ENCODE data around the gene FAM180A.
A peak's percentile ranks its signal among the peaks of the same experiment; 100 is the strongest.

The FAM180A gene

DNA sequence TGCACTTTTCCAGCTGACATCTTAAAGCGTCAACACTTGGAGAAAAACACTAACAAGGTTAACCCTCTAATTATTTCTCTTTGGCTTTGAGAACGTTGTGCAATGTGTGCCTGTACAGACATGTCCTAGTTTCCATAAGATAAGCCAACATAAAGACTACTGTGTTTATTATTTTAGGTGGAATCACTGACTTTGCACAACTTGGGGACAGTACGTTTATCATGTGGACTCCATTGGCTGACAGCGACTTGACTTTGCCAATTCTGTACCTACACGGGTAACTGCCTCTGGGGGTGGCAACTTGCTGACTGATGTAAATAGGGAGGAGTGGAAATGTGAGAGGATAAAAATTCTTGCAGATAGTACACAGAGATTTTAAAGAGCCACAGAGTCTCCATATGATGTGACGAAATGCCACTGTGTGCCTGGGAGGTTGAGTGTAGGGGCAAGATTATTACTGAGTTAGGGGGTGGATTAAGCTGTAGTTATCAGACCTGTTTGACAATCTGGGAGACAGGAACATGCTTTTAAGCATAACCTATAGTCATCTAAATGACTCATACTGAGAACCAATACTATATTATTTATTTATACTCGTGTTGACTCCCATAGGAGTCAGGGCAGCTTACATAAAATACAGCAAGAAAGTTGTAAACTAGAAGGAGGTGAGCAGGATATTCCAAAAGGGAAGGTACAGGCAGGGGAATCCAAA lies 41.6 kb downstream of the FAM180A start:
- Histone ChIP-seq H3K4me3 (ENCODE audit: low read length) (no peak overlapping the region), H3K36me3 (ENCODE audit: control insufficient read depth, insufficient read depth, low read length) (no peaks in the 10 kb centered on the region), H3K4ac (ENCODE audit: low read depth, low read length) (no peak overlapping the region), H3K27ac (ENCODE audit: low read depth, low read length) (no peak overlapping the region), H2AK5ac (ENCODE audit: low read length) (no peak overlapping the region), H4K8ac (ENCODE audit: low read depth, low read length) (no peak overlapping the region), H3K79me2 (ENCODE audit: control insufficient read depth, insufficient read depth, low read length) (no peaks in the 10 kb centered on the region), H3K56ac (ENCODE audit: low read length) (no peak overlapping the region), H2BK15ac (replicated peaks; ENCODE audit: low read depth) (no peak overlapping the region), H3K9ac (ENCODE audit: low read length) (no peak overlapping the region), H2BK120ac (ENCODE audit: low read depth, low read length) (no peak overlapping the region), H3K23ac (ENCODE audit: low read length) (no peak overlapping the region), H3K4me2 (ENCODE audit: low read length) (no peak overlapping the region), H4K5ac (ENCODE audit: low read length) (no peak overlapping the region), H3K18ac (ENCODE audit: low read length) (no peak overlapping the region), H3K79me1 (ENCODE audit: low read length) (no peaks in the 10 kb centered on the region), H2BK5ac (ENCODE audit: low read length) (no peak overlapping the region), H3K4me1 (ENCODE audit: control insufficient read depth, low read depth, low read length) (peaks cover 14% of the 10 kb centered on the region), H3K27me3 (ENCODE audit: insufficient read depth, low read length, poor library complexity) (no peaks in the 10 kb centered on the region)
- no peak for DNase-seq
- no CpG with 5 or more reads among the region's 7 CpGs for WGBS (ENCODE audit: extremely low coverage, insufficient coverage, low lambda C conversion rate)

GRCh38 chr7:135706038-135706742 lies 42.4 kb downstream of the FAM180A start:
- Histone ChIP-seq H3K27ac (ENCODE audit: low read depth, low read length) (no peak overlapping the region), H3K4me3 (ENCODE audit: low read length) (no peak overlapping the region), H3K27me3 (ENCODE audit: insufficient read depth, low read length, poor library complexity) (no peaks in the 10 kb centered on the region), H2BK120ac (ENCODE audit: low read depth, low read length) (no peak overlapping the region), H3K56ac (ENCODE audit: low read length) (no peak overlapping the region), H3K4ac (ENCODE audit: low read depth, low read length) (no peak overlapping the region), H2BK15ac (replicated peaks; ENCODE audit: low read depth) (no peak overlapping the region), H3K9ac (ENCODE audit: low read length) (no peak overlapping the region), H3K79me2 (ENCODE audit: control insufficient read depth, insufficient read depth, low read length) (no peaks in the 10 kb centered on the region), H3K23ac (ENCODE audit: low read length) (no peak overlapping the region), H3K4me2 (ENCODE audit: low read length) (no peak overlapping the region), H2AK5ac (ENCODE audit: low read length) (no peak overlapping the region), H4K8ac (ENCODE audit: low read depth, low read length) (no peak overlapping the region), H3K36me3 (ENCODE audit: control insufficient read depth, insufficient read depth, low read length) (no peaks in the 10 kb centered on the region), H3K4me1 (ENCODE audit: control insufficient read depth, low read depth, low read length) (peaks cover 14% of the 10 kb centered on the region), H3K79me1 (ENCODE audit: low read length) (no peaks in the 10 kb centered on the region), H2BK5ac (ENCODE audit: low read length) (no peak overlapping the region), H3K18ac (ENCODE audit: low read length) (no peak overlapping the region), H4K5ac (ENCODE audit: low read length) (no peak overlapping the region)
- no CpG with 5 or more reads among the region's 20 CpGs for WGBS (ENCODE audit: extremely low coverage, insufficient coverage, low lambda C conversion rate)
- DNase-seq: no peak

GRCh38 chr7:135704698-135705097 lies 43.9 kb downstream of the FAM180A start:
- Histone ChIP-seq H4K8ac (ENCODE audit: low read depth, low read length) (no peak overlapping the region), H3K56ac (ENCODE audit: low read length) (no peak overlapping the region), H2BK120ac (ENCODE audit: low read depth, low read length) (no peak overlapping the region), H3K27ac (ENCODE audit: low read depth, low read length) (no peak overlapping the region), H2BK5ac (ENCODE audit: low read length) (no peak overlapping the region), H3K27me3 (ENCODE audit: insufficient read depth, low read length, poor library complexity) (no peaks in the 10 kb centered on the region), H3K9ac (ENCODE audit: low read length) (no peak overlapping the region), H3K4me1 (ENCODE audit: control insufficient read depth, low read depth, low read length) (peaks cover 12% of the 10 kb centered on the region), H2BK15ac (replicated peaks; ENCODE audit: low read depth) (no peak overlapping the region), H3K4me2 (ENCODE audit: low read length) (no peak overlapping the region), H3K79me1 (ENCODE audit: low read length) (no peaks in the 10 kb centered on the region), H3K4me3 (ENCODE audit: low read length) (no peak overlapping the region), H3K23ac (ENCODE audit: low read length) (no peak overlapping the region), H3K18ac (ENCODE audit: low read length) (no peak overlapping the region), H4K5ac (ENCODE audit: low read length) (no peak overlapping the region), H3K36me3 (ENCODE audit: control insufficient read depth, insufficient read depth, low read length) (no peaks in the 10 kb centered on the region), H3K4ac (ENCODE audit: low read depth, low read length) (no peak overlapping the region), H2AK5ac (ENCODE audit: low read length) (no peak overlapping the region), H3K79me2 (ENCODE audit: control insufficient read depth, insufficient read depth, low read length) (no peaks in the 10 kb centered on the region)
- DNase-seq: no peak
- WGBS (ENCODE audit: extremely low coverage, insufficient coverage, low lambda C conversion rate): no CpG with 5 or more reads among the region's 5 CpGs

DNA sequence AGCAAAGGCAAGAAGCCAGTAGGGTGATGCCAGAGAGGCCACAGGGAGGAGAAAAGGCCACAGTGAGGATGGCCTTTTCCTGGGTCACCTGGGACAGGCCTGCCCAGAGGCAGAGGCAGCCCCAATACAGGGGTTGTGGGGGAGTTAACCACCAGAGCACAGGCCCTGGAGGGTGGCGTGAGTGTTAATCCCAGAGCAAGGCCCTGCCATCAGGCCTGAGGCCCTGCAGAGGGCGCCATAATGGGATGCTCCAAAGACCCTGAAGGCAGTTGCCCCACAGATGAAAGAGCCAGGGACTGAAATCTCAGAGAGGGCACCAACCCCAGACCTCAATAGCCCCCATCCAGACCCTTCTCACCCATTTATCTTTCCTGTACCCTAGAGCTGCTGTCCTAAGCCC lies 44.5 kb downstream of the FAM180A start:
- Histone ChIP-seq H3K27me3 (ENCODE audit: insufficient read depth, low read length, poor library complexity) (no peaks in the 10 kb centered on the region), H2BK15ac (replicated peaks; ENCODE audit: low read depth) (no peak overlapping the region), H3K9ac (ENCODE audit: low read length) (no peak overlapping the region), H2BK120ac (ENCODE audit: low read depth, low read length) (no peak overlapping the region), H3K23ac (ENCODE audit: low read length) (no peak overlapping the region), H2AK5ac (ENCODE audit: low read length) (no peak overlapping the region), H3K4me3 (ENCODE audit: low read length) (no peak overlapping the region), H3K79me1 (ENCODE audit: low read length) (no peaks in the 10 kb centered on the region), H2BK5ac (ENCODE audit: low read length) (no peak overlapping the region), H3K79me2 (ENCODE audit: control insufficient read depth, insufficient read depth, low read length) (no peaks in the 10 kb centered on the region), H3K4ac (ENCODE audit: low read depth, low read length) (no peak overlapping the region), H3K18ac (ENCODE audit: low read length) (no peak overlapping the region), H3K27ac (ENCODE audit: low read depth, low read length) (no peak overlapping the region), H3K4me1 (ENCODE audit: control insufficient read depth, low read depth, low read length) (peaks cover 12% of the 10 kb centered on the region), H3K56ac (ENCODE audit: low read length) (no peak overlapping the region), H3K36me3 (ENCODE audit: control insufficient read depth, insufficient read depth, low read length) (no peaks in the 10 kb centered on the region), H4K8ac (ENCODE audit: low read depth, low read length) (no peak overlapping the region), H4K5ac (ENCODE audit: low read length) (no peak overlapping the region), H3K4me2 (ENCODE audit: low read length) (no peak overlapping the region)
- WGBS (ENCODE audit: extremely low coverage, insufficient coverage, low lambda C conversion rate): no CpG with 5 or more reads among the region's 2 CpGs
- DNase-seq: peak; percentile 67

DNA sequence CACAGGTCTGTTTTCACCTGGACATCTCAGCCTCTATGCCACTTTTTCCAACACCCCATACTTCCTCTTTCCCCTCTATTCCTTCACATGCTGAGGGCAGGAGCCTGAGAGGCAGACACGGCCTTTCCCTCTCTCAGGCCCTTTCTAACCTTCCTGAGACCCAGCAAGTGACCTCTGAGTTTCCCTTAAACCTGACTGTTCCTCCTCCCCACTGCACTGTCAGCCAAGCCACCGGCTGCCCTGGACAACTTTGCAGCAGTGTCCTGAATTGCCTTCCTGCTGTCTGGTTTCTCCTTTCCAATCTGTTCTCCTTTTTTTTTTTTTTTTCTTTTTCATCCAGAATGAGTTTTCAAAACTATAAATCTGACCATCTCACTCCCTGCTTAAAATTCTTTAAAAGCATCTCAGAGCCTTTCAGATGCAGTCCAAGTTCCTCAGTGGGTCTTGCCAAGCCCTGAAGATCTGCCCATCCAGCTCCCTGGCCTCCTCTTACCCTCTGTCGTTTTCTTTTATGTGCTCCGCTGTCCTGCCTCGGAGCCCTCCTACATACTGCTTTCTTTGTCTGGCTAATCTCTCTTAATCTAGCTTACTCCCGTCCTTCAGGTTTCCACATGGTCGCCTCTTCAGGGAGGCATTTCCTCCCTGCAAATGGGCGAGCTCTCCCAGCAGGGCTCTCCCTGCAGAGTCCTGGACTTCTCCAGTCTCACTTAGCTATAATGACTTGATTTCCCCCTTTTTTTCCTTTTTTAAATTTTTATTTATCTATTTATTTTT lies 51.1 kb downstream of the FAM180A start:
- H3K27me3 ChIP-seq (ENCODE audit: insufficient read depth, low read length, poor library complexity): no peaks in the 10 kb centered on the region
- no peaks in the 10 kb centered on the region for H3K36me3 ChIP-seq (ENCODE audit: control insufficient read depth, insufficient read depth, low read length)
- H3K23ac ChIP-seq (ENCODE audit: low read length): no peak overlapping the region
- H2AK5ac ChIP-seq (ENCODE audit: low read length): no peak overlapping the region
- H2BK15ac ChIP-seq (replicated peaks; ENCODE audit: low read depth): no peak overlapping the region
- no CpG with 5 or more reads among the region's 8 CpGs for WGBS (ENCODE audit: extremely low coverage, insufficient coverage, low lambda C conversion rate)
- no peak overlapping the region for H4K8ac ChIP-seq (ENCODE audit: low read depth, low read length)
- no peak overlapping the region for H3K18ac ChIP-seq (ENCODE audit: low read length)
- H3K79me2 ChIP-seq (ENCODE audit: control insufficient read depth, insufficient read depth, low read length): no peaks in the 10 kb centered on the region
- H3K79me1 ChIP-seq (ENCODE audit: low read length): no peaks in the 10 kb centered on the region
- peak; percentile 39 for DNase-seq
- H3K4ac ChIP-seq (ENCODE audit: low read depth, low read length): no peak overlapping the region
- peak overlapping the region; percentile 27 for H3K56ac ChIP-seq (ENCODE audit: low read length)
- H3K4me3 ChIP-seq (ENCODE audit: low read length): no peak overlapping the region
- no peak overlapping the region for H3K27ac ChIP-seq (ENCODE audit: low read depth, low read length)
- H3K4me2 ChIP-seq (ENCODE audit: low read length): no peak overlapping the region
- H3K9ac ChIP-seq (ENCODE audit: low read length): no peak overlapping the region
- H2BK120ac ChIP-seq (ENCODE audit: low read depth, low read length): no peak overlapping the region
- no peak overlapping the region for H4K5ac ChIP-seq (ENCODE audit: low read length)
- no peaks in the 10 kb centered on the region for H3K4me1 ChIP-seq (ENCODE audit: control insufficient read depth, low read depth, low read length)
- H2BK5ac ChIP-seq (ENCODE audit: low read length): no peak overlapping the region
